ENCODE results near the gene TP53TG5. TPM values are rescaled to one million over a fixed set of nuclear protein-coding genes. Genes with fewer than 3 reads are reported as not detected.

The TP53TG5 gene
- total RNA-seq, 3 donors from 2014 or later (not counting 1 experiment from before 2014, with no cell fraction given) = 0.14 TPM; not detected in 2

GRCh38 chr20:45374101-45374467 is 4.0 kb downstream of the TP53TG5 start:
- 50% methylated on average over 9 of the region's 9 CpGs for WGBS (ENCODE audit: insufficient coverage)
- Histone ChIP-seq H3K9me3 (ENCODE audit: control insufficient read depth, insufficient read depth, low read length) (no peaks in the 10 kb centered on the region), H3K36me3 (ENCODE audit: control insufficient read depth, insufficient read depth, low read length) (no peaks in the 10 kb centered on the region), H3K27ac (ENCODE audit: low read length) (peak overlapping the region; percentile 81), H3K27me3 (ENCODE audit: control insufficient read depth, insufficient read depth, low read length) (no peaks in the 10 kb centered on the region), H3K4me1 (ENCODE audit: control insufficient read depth, insufficient read depth, low read length) (peaks cover 23% of the 10 kb centered on the region), H3K4me3 (ENCODE audit: low read length) (peak overlapping the region; percentile 51)
- H3K4me1 Mint-ChIP-seq = peaks cover 12 to 24% of the 10 kb centered on the region in 2 donors
- no peak for DNase-seq
- no peak for ATAC-seq
- peak; percentile 46 for TF ChIP-seq CTCF (IDR thresholded peaks at IDR 0.05)
- H3K36me3 Mint-ChIP-seq = no peaks in the 10 kb centered on the region
- peak overlapping the region; percentile 85 for H3K4me3 Mint-ChIP-seq
- H3K27me3 Mint-ChIP-seq (ENCODE audit: low read depth in 2 of 2) = no peaks in the 10 kb centered on the region
- H3K9me3 Mint-ChIP-seq = no peaks in the 10 kb centered on the region
- intact Hi-C loops (cut with micrococcal nuclease) = no loop called here
- H3K27ac Mint-ChIP-seq = peak overlapping the region; percentile 84 to 93

DNA sequence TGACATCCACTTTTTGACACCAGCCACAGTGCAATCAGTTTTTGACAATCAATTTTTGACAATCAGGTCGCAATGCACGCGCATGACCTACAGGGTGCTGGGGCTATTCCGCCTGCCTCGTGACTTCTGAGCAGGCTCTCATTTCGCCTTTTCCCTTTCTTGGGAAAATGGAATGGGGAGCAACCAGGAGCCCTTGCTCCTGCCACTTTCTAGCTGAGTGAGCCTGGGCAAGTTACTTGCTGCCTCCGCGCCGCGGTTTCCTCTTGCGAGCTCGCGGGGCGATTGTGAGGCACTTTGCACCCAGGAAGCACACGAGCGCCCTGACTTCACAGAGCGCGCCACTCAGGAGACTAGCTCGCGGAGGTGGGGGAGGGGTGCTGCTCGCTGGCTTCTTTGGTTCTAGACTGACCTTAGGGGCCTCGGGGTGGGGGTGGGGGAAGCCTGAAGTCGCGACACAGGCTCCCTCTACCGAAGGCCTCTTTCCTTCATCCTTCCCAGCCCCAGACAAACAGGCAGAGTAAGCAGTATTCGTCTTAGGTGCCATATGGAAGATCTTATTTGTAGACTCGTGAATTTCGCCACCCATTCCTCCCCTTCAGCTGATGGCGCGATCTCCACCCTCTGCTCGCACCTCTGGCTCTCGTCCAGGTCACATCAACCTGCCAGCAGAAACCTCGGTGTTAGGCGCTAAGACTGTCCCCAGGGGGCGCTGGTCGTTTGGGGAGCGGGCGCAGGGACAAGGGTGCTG is 4.6 kb downstream of the TP53TG5 start:
- intact Hi-C loops (cut with micrococcal nuclease) = loop anchor here (1.0 kb wide), 2 partner anchors 10 to 64 kb away; partner anchors contain the start of gene SYS1
- peak; percentile 84 to 88 (median 84) for ATAC-seq
- no peaks in the 10 kb centered on the region for H3K27me3 Mint-ChIP-seq (ENCODE audit: low read depth in 2 of 2)
- H3K36me3 Mint-ChIP-seq = no peaks in the 10 kb centered on the region
- H3K9me3 Mint-ChIP-seq = no peaks in the 10 kb centered on the region
- peak; percentile 80 to 95 for DNase-seq
- H3K4me1 Mint-ChIP-seq = peaks cover 15 to 25% of the 10 kb centered on the region in 2 donors
- Histone ChIP-seq H3K27ac (ENCODE audit: low read length) (peak overlapping the region; percentile 81), H3K27me3 (ENCODE audit: control insufficient read depth, insufficient read depth, low read length) (no peaks in the 10 kb centered on the region), H3K4me1 (ENCODE audit: control insufficient read depth, insufficient read depth, low read length) (peaks cover 26% of the 10 kb centered on the region), H3K36me3 (ENCODE audit: control insufficient read depth, insufficient read depth, low read length) (peaks cover under 1% of the 10 kb centered on the region), H3K4me3 (ENCODE audit: low read length) (peak overlapping the region; percentile 51), H3K9me3 (ENCODE audit: control insufficient read depth, insufficient read depth, low read length) (no peaks in the 10 kb centered on the region)
- H3K27ac Mint-ChIP-seq = peak overlapping the region; percentile 84 to 93
- 3% methylated on average over 32 of the region's 38 CpGs for WGBS (ENCODE audit: insufficient coverage)
- peak overlapping the region; percentile 85 for H3K4me3 Mint-ChIP-seq
- peak; percentile 85 for TF ChIP-seq CTCF (IDR thresholded peaks at IDR 0.05)

GRCh38 chr20:45372646-45373352 is 5.3 kb downstream of the TP53TG5 start:
- DNase-seq = no peak
- Histone ChIP-seq H3K36me3 (ENCODE audit: control insufficient read depth, insufficient read depth, low read length) (peaks cover 7% of the 10 kb centered on the region), H3K27ac (ENCODE audit: low read length) (peak overlapping the region; percentile 81), H3K27me3 (ENCODE audit: control insufficient read depth, insufficient read depth, low read length) (no peaks in the 10 kb centered on the region), H3K9me3 (ENCODE audit: control insufficient read depth, insufficient read depth, low read length) (no peaks in the 10 kb centered on the region), H3K4me3 (ENCODE audit: low read length) (no peak overlapping the region), H3K4me1 (ENCODE audit: control insufficient read depth, insufficient read depth, low read length) (peaks cover 32% of the 10 kb centered on the region)
- TF ChIP-seq CTCF (IDR thresholded peaks at IDR 0.05) = no peak
- peaks cover 7% of the 10 kb centered on the region for H3K36me3 Mint-ChIP-seq
- intact Hi-C loops (cut with micrococcal nuclease) = loop anchor here (1.0 kb wide), 2 partner anchors 9 to 65 kb away; partner anchors contain the start of gene SYS1
- no peak for ATAC-seq
- peak overlapping the region; percentile 85 for H3K4me3 Mint-ChIP-seq
- peak overlapping the region; percentile 84 to 93 for H3K27ac Mint-ChIP-seq
- H3K27me3 Mint-ChIP-seq (ENCODE audit: low read depth in 2 of 2) = no peaks in the 10 kb centered on the region
- 49% methylated on average over 30 of the region's 30 CpGs for WGBS (ENCODE audit: insufficient coverage)
- no peaks in the 10 kb centered on the region for H3K9me3 Mint-ChIP-seq
- H3K4me1 Mint-ChIP-seq = peaks cover 22 to 32% of the 10 kb centered on the region in 2 donors
